RPMI8226 (cell line): Measurements from ENCODE around the gene A2M.

Experiments used
- DNase-seq: peaks from one replicate; pipeline ENCODE4 v3.0.0-alpha.2; 2015

Gene A2M

DNA sequence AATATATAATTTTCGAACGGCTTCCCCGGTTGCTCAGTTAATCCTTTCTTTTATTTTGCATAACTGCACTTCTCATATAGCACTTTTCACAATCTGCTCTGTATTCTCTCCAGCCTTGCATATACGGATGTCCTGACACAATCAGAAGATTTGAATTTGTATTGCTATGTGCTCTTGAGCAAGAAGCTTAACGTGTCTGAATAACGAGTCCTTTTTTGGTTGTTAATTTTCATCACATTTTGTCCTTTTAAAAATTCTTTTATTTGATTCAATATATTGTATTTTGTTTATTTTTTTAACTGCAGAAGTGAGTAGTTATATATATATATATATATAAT, 17.6 kb downstream of the A2M start:
- no peak for DNase-seq

DNA sequence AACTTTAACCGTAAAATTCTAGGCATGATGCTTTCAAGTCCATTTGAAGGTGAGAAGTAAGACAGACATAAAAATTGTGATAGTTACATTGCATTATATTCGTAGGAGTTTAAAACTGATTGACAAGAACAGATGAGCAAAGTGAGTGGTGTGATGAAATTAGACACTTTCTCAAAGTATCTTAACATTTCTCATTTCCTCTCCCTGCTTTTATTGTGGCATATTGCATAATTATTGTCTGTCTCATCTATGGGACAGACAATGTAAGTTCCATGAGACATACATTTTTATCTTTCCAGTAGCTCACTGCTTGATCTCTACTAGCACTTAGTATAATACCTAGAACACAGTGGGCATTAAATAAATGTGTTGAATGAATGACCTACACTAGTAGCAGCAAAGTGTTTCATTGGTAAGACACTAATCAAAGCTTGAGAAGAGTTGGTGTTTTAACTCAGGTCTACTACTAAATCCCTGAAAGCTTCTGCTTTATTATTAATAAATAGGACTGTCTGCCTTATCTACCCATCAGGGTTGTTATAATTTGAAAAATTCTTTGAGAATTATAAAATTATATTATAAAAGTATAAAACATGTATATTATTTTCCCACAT, 19.0 kb downstream of the A2M start:
- no peak for DNase-seq

DNA sequence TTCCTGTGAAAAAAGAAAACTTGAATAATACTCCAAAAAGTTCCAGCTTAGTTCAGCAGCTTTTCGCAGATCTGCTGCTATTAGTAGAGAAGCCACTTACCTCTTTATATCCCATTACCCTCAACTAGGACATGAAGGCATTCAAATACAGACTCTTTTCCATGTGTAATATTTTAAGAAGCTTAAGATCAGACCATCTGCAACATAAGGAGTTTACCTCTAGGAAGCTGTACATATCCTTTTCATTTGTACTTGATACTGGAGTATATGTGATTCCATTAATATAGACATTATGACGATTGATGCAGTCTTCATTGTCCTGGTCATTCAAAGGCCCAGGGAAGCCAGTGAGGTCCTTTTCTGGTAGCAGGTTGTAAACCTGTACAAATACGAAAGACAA, 20.4 kb downstream of the A2M start:
- no peak for DNase-seq

DNA sequence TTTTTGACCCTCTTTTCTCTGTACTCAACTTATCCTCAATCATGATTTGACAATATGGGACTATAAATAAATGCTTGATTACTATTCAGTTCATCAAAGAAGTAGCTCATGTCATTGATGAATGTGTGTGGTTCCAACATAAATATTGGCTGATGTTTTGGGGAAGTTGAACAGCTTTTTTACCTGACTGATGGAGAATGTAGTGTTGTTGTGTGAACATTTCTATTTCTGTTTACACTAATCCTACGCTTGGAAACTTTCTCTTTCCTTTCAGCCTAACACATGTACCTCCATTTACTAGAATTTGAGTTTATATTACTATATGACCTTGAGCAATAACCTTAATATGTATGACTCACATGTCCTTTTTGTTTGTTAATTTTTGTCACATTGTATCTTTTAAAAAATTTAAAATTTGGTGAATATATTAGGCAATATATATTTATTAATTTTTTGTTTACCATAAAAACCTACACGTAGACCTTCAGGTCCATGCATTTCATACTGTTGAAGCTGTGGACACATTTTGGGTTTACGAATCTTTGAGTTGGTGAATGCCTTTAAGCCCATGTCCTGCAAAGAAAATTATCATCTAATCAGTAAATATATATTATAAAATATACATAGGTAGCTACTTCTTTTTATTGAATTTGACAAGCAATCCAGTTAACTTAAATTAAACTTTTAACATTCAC, 21.1 kb downstream of the A2M start:
- no peak for DNase-seq

DNA sequence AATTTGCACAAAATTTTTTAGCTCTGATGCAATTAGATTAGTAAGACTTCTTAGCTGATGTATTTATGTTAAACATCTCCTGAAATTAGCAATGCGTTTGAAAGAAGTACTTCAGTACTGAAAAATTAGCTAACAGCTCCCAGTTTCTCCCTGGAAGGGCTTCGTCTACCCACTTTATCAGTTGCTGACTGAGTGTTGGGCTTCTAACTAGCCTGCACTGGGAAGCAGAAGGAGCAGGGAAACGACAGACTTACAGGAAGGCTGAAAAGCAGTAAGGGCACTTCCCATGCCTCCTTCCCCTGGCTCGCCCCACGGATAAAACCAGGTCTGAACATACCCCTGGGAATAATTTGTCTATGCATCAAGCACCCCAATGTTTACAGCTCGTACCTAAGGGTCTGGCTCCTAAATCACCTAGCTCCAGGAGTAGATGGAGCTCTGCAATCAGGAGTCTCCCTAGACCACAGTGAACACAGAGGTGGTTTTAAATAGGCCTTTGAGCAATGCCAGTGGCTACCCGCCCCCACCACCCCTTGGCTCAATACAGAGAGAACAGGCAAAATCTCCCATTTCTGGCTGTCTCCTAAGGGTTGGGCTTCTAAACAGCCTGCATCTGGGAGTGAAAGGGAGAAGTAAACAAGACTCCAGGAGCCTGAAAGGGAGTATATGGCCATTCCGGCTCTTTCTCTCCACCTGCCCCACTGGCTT, 23.7 kb downstream of the A2M start:
- no peak for DNase-seq

DNA sequence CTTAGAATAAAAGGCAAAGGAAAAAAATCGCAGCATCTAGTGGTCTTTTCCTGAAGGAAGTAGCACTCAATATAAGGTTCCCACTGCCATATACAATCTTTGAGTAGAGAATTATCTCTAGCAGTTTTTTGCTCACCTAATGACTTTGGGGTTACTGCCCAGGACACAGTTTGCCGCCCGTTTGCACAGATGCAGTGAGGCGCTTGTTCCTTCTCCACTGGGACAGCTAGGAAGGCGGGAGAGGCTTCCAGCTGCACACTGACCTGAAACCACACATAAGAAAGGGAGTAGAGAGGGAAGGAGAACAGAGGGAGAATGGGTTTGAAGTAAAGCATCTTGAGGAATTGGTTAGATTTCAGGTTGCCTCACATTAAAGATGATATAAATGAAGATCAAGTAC, 25.5 kb downstream of the A2M start:
- DNase-seq: no peak

DNA sequence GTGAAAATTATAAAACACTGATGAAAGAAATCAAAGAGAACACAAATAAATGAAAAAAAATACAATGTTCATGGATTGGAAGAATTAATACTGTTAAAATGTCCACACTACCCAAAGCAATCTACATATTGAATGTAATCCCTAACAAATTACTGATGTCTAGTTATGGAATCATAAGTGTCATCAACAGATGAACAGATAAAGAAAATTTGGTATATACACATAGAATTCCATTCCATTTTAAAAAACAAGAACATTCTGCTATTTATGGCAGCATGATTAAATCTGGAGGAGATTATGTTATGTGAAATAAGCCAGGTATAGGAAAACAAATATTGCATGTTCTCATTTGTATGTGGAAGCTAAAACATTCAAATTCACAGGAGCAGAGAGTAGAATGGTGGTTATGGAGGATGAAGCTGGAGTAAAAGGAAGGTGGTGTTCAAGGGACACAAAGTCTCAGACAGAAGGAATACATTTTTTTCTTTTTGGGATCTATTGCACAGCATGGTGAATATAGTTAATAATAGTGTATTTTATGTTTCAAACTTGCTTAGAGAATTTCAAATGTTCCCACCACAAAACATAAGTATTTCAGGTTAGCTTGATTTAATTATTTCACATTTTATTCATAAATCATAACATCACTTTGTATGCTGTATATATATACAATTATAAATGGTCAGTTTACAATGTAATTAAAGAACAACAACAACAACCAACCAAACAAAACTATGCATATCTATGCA, 28.5 kb downstream of the A2M start:
- no peak for DNase-seq

DNA sequence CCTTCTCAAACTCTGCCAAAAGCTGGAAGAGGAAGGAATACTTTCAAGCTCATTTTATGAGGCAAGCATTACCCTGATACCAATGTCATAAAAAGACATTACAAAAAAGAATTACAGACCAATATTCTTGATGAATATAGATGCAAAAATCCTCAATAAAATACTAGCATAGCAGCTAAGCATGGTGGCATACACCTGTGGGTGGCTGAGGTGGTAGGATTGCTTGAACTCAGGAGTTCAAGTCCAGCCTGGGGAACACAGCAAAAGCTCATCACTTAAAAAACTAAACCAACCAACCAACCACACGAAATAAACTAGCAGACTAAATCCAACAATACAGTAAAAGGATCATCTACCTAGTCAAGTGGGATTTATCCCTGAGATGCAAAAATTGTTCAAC, 29.6 kb downstream of the A2M start:
- no peak for DNase-seq

DNA sequence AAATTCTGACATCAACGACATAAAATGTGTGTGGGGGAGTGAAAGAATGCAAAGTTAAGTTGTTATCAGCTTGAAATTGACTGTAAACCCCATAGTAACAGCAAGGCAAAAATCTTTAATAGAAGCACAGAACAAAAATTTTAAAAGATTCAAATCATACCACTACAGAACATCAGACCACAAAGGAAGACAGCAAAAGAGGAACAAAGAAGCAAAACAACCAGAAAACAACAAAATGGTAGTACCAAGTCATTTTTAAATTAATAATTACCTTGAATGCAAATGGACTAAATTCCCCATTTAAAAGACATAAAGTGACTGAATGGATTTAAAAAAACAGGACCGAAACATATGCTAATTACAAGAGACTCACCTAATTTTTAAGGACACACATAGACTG, 31.3 kb downstream of the A2M start:
- no peak for DNase-seq

DNA sequence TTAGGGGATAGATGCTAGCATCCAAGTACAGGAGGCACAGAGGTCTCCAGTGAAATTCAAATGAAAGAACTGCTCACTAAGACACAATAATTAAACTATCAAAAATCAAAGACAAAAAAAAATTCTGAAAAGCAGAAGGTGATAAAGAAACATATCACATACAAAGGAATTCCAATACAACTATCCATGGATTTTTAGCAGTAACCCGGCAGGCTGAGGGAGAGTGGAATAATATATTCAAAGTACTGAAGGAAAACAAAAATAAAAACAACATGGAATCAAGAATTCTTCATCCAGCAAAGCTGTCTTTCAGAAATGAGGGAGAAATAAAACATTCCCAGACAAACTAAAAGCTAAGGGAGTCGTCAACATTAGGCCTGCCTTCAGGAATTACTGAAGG, 31.9 kb downstream of the A2M start:
- DNase-seq: no peak

DNA sequence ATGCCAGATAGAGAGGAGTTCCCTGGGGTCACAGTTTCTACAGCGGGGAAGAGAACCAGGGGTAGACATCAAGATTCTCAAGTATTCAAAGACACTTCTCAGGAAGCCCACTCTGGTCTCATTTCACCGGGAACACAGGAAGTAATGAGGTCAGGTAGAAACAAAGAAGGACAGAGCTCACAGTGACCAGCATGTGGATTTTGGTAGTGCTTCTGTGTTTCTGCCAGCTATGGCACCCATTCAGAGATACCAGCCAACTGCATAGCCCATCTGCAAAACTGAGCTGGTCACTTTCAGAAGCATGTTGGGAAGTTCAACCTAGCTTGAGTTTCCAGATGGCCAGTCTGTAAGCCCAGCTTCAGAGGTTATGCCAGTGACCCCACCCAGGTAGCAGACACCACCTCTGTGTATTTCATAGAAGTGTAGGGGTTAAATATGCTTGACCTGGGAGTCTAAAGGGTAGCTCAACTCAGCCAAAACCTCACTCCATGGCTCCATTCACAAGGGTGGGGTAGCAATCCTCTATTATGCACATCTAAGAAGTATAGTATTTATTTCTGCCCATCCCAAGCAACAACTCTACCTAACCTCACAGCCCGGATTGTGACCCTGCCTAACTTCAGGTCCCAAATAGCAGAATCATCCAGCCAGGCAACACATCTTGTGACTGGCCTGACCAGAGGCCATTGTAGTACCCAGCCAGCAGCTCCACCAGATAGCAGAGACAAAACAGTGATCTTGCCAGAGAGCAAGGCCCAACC, 33.9 kb downstream of the A2M start:
- DNase-seq: no peak

DNA sequence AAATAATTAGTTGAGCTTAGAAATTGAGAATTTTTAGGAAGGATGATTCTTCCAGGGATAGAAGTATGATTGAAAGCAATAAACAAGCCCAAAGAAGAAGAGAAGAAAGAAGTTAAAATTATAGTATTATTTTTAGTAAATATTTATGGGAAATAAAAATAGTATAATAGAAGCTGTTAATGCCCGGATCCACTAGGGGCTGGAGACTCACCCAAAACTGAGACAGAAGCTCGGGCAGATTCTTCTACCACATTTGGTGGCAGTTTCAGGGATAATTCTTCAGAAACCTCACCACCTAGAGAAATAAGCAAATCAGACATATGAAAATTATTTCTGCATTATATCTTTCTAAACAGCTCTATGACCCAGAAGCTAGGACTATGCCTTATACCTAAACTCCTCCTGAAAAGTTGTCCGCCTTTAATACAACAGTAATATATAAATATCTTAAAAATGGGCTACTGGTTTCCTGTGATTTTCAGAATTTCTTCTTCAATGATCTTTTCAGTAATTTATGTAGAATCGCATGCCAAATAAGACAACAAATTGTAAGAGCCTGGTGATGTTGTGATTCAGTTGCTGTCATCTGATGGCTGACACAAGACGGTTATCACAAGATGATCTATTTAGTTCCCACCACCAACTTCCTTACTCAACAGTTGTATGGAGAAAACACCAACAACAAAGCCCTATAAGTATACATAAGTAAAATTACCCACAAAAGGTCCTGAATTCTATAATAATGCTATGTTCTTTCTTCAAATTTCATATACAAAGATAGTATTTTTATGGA, 35.6 kb downstream of the A2M start:
- DNase-seq: no peak

DNA sequence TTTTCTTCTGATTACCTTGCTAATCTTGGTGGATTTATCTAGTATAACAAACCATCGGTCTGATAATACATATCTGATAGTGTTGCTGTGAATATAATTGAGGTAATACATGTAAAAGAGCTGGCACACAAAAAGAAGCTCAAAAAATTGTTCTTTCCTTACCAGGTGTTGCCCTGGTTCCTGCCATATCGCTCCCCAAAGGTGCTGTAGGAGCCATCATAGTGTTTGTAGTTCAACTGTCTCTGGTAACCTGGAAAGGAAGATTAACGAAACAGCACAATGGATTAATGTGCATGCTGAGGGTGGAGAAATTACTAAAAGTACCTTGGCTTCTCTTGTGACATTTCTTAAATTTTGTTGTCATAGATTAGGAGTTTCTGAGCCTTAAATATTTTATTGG, 36.6 kb downstream of the A2M start:
- DNase-seq: no peak

DNA sequence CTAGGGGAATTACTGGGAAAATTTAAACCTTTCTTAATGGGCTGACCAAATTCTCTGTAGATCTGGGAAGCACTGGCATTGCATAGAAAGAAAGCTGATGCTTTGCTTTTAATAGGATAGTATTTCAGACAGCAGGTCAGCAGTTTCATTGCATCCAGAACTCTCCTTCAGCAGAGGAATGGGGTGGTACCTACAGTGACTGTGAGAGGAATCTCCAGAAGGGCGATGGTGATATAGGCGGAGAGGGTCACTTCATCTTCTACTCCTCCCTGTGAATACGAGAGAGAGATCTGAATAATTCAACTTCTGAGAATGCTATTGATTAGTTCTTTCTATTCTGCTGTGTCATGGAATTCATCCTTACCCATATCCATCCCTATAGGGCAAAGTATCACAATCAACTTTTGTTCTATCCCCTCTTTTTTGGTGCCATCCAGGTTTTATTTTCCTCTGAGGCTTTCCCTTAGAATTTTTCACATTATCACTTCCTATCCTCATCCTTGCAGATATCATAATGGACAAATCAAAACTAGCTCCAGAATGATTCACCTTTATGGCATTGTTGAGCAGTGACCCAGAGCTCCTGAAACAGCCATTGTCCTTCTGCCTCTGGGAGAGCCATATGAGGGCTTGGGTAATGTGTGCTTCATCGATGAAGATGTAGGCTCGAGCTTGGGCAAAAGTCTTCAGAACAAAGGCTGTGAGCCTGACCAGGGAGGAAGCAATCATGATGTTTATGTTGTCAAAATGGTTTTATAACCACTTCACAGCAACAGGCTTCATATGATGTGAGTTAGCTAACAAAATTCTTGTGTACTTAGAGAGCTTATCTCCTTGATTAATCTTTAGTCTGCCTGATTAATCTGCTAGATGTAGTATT, 38.3 kb downstream of the A2M start:
- DNase-seq: no peak

DNA sequence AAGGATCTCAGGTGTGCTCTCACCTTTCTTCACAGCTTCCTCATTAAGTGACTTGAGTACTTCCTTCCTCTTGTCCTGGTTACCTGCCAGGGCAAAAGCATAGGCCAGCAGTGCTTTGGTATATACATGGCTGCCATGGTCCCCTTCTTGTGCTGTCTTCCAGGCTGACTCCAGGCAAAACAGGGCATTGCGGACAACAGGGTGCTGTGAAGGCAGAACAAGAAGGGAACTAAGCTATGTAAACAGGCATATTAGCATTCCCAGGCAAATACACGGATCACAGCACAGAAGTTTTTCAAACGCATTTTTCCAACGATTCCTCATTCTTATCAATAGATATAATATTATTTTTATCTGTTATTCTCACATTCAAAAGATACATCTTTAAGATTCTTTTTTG, 39.0 kb downstream of the A2M start:
- no peak for DNase-seq

DNA sequence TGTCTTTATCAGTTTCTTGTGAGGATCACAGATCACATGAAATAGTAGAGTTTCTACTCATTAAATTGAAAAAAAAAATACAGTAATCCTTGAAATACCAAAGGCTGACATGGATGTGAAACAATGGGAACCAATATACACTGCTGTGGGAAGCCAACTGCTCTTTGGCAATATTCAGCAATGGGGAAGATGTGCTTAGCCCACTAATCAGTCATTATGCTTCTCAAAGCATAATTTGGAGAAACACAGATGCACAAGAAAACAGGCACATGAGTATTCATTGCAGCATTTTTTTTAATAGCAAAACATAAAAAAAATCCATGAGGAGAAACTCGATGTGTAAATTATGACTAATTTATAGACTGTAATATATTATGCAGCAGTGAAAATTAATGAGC, 40.6 kb downstream of the A2M start:
- DNase-seq: no peak

DNA sequence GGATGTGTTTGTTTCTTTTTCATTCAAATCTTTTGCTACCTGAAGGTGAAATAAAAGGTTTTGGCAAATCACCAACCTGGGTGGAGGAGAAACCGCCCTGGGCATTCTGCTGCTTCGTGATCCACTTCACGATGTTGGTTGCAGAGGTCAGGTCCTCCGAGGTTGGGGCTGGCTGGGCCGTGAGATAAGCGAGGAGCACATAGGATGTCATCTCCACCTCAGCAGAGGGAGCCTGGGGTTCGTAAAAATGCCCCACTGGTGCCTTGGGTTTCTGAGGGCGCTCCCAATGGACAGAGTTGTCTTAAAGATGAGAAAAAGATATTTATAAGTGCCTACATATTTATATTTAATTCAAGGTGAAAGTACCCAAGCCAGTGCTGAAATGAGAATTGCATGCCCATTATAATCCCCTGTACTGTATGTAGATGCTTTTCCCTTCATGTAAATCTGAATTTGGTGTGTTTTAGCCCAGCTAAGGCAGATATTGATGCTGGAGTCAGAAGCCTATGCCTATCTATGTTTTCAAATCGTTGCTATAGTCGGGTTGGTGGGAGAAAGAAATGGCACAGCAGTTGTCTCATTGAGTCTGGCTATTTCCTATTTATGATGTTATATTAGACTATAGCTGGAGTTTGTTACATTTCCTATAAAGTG, 41.1 kb downstream of the A2M start:
- no peak for DNase-seq

DNA sequence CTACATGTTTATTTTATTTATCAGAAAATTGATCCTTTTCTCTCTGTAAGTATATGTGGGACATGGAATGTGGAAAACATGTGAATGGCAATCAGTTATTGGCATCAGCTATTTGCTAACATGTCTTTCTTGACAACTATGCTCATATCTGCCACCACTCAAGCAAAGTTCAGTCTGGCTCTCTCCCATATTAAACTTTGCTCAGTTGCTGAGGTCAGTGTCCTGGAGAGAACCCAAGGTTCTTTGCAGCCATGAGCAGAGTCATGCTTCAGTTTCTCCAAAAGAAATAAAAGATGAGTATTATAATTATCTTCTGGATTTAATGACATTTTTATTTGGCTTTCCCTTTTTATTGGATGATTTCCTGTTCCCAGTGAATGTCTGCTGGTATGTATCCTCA, 42.6 kb downstream of the A2M start:
- DNase-seq: no peak

DNA sequence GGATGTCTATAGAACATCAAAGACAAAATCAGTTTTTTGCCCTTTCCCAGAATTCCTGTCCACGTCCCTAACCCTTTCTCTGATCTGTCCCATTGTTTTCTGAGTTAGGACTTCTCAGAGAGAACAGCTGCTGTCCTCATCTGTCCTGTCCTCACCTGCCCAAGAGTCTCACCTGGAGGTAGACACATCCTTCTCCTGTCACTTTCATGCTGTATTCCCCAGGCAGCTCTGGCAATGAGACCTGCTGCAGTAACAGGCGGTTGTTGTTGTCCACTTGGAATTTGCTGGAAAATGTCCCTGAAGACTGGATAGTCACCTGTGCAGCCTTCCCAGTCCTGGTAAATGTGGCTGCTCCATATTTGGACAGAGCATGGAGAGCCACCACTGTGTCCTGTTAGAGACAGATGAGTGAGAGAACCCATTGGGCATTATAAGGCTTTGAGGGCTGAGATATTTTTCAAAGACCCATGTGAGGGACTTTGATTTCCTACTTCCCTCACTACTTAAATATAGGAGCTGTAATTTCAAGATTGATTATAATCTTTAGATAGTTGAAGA, 43.2 kb downstream of the A2M start:
- no peak for DNase-seq

DNA sequence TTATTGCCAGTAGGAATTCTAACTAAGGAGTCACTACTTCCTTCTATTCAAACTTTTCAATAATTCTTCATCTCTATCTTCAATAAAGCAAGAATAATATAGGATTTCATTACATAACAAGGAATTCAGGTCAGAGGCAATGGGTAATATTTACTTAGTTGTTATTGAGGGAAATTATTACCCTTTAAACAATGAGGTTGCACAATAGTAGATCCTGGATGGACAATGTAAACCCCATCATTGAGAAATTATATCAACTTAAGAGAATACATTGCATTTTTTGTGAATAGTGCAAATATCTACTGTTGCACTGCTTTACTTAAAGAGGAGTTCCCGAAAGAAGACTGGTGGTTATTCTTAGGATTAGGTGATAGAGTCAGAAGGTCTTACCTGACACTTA, 43.8 kb downstream of the A2M start:
- DNase-seq: no peak
